GM12874 (cell line): Measurements from ENCODE around the gene DENND2A.

Experiments used
- CTCF ChIP-seq: IDR thresholded peaks from 2 replicates; pipeline ENCODE4 v1.5.1; 2011; ENCODE audit warnings: low read depth, mild to moderate bottlenecking, control low read depth, low read length, moderate library complexity; ENCODE audit not compliant: insufficient read depth

DENND2A gene

GRCh38 chr7:140501966-140502365, 138.6 kb downstream of the DENND2A start:
- no peak for TF ChIP-seq CTCF

GRCh38 chr7:140497241-140497769, 143.3 kb downstream of the DENND2A start:
- TF ChIP-seq CTCF: no peak

GRCh38 chr7:140495514-140496097, 145.0 kb downstream of the DENND2A start:
- TF ChIP-seq CTCF: no peak

- no peak for TF ChIP-seq CTCF
These were observed 145.7 kb downstream of the DENND2A start for GRCh38 chr7:140494867-140495266.

GRCh38 chr7:140489026-140489359, 151.6 kb downstream of the DENND2A start:
- no peak for TF ChIP-seq CTCF

GRCh38 chr7:140485500-140486265, 154.9 kb downstream of the DENND2A start:
- no peak for TF ChIP-seq CTCF

- no peak for TF ChIP-seq CTCF
These were observed 155.6 kb downstream of the DENND2A start for GRCh38 chr7:140484951-140485499.
